GM12891 (cell line): ENCODE measurements around the gene IGFL3.
A peak's percentile ranks its signal among the peaks of the same experiment; 100 is the strongest.

Experiments
- PAX5 ChIP-seq: IDR thresholded peaks from 2 replicates; pipeline ENCODE4 v1.6.1; 2011; ENCODE audit warnings: low read length, moderate library complexity, mild to moderate bottlenecking; ENCODE audit not compliant: insufficient read depth, severe bottlenecking
- POLR2A ChIP-seq: IDR thresholded peaks from 2 replicates; pipeline ENCODE4 v1.6.1; 2011; ENCODE audit warnings: low read depth, low read length, control low read depth
- POLR2AphosphoS5 ChIP-seq: IDR thresholded peaks from 2 replicates; pipeline ENCODE4 v1.6.1; 2011; ENCODE audit warnings: low read depth, low read length, control low read depth
- POU2F2 ChIP-seq: IDR thresholded peaks from 2 replicates; pipeline ENCODE4 v1.6.1; 2011; ENCODE audit warnings: low read depth, mild to moderate bottlenecking, control low read depth, low read length, moderate library complexity
- SPI1 ChIP-seq: IDR thresholded peaks from 2 replicates; pipeline ENCODE4 v1.6.1; 2011; ENCODE audit warnings: low read depth, low read length, control low read depth
- TAF1 ChIP-seq: IDR thresholded peaks from 2 replicates; pipeline ENCODE4 v1.6.1; 2011; ENCODE audit warnings: low read depth, low read length, control low read depth

DNA sequence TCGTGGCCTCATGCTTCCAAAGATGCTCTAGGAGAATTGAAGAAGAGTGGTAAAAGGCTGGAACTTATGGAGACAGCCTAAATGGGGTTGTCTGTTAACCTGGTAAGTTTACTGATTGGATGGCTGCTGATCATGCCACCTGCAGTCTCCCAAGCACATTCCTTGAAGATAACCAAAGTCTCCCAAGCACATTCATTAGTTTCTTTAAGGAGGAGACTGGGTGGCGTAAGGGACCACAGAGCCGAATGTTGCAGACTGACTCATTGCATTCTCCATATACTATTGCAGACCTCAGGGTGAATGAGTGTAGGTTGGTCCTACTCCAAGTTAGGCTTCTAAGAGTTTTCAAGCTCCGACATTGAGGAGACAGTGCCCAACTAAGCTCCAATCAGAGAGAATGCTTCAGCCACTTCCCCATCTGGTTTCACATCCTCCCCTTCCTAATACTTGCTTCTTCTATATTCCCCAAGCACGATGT, at the start of gene IGFL3:
- TF ChIP-seq POLR2A, result no peak
- TF ChIP-seq TAF1, result no peak
- TF ChIP-seq POLR2AphosphoS5, result no peak
- TF ChIP-seq SPI1, result peak; percentile 24; the same call in 1 of the 2 replicates
- TF ChIP-seq POU2F2, result no peak
- no peak for TF ChIP-seq PAX5
